ENCODE results near the gene GMNN. TPM values are rescaled to one million over a fixed set of nuclear protein-coding genes. Genes with fewer than 3 reads are reported as not detected.
"Not testable (repeated sequence)": the region's sequence is repeated elsewhere in the genome, so short reads cannot be mapped to it uniquely, and the experiment has no call there.

The GMNN gene
- polyA plus RNA-seq = 10 to 100 TPM; 20.8 to 48.3 (median 33.8) TPM
- long read RNA-seq, donor 1, transcript GMNN-201 (7 exons, 1,262 nt) = major isoform, 12 of 26 reads
- long read RNA-seq, donor 1, transcript GMNN-202 (7 exons, 1,133 nt) = minor isoform, 5 of 26 reads
- long read RNA-seq, donor 1, partial matches to known transcripts = 0 of 26 reads
- long read RNA-seq, donor 1, other reads (novel, unspliced or antisense) = 7 of 26 reads
- long read RNA-seq, donor 2, partial matches to known transcripts = 0 of 1 reads
- long read RNA-seq, donor 2, other reads (novel, unspliced or antisense) = 0 of 1 reads
- long read RNA-seq, donor 3, partial matches to known transcripts = 0 of 8 reads
- long read RNA-seq, donor 3, other reads (novel, unspliced or antisense) = 0 of 8 reads
- long read RNA-seq, donor 4 = 0 reads
- long read RNA-seq, donor 5, partial matches to known transcripts = 0 of 2 reads
- long read RNA-seq, donor 5, other reads (novel, unspliced or antisense) = 0 of 2 reads
- long read RNA-seq, donor 6, partial matches to known transcripts = 0 of 7 reads
- long read RNA-seq, donor 6, other reads (novel, unspliced or antisense) = 0 of 7 reads
- long read RNA-seq, donor 7, transcript GMNN-202 (7 exons, 1,133 nt) = minor isoform, 5 of 13 reads
- long read RNA-seq, donor 7, transcript GMNN-201 (7 exons, 1,262 nt) = major isoform, 8 of 13 reads
- long read RNA-seq, donor 7, partial matches to known transcripts = 0 of 13 reads
- long read RNA-seq, donor 7, other reads (novel, unspliced or antisense) = 0 of 13 reads
- long read RNA-seq, donor 8, partial matches to known transcripts = 0 of 2 reads
- long read RNA-seq, donor 8, other reads (novel, unspliced or antisense) = 0 of 2 reads
- long read RNA-seq, donor 9, partial matches to known transcripts = 0 of 3 reads
- long read RNA-seq, donor 9, other reads (novel, unspliced or antisense) = 0 of 3 reads
- long read RNA-seq, donor 10, transcript GMNN-201 (7 exons, 1,262 nt) = major isoform, 8 of 29 reads
- long read RNA-seq, donor 10, transcript GMNN-202 (7 exons, 1,133 nt) = minor isoform, 7 of 29 reads
- long read RNA-seq, donor 10, partial matches to known transcripts = 11 of 29 reads
- long read RNA-seq, donor 10, other reads (novel, unspliced or antisense) = 0 of 29 reads

- Histone ChIP-seq H3K27ac (ENCODE audit: low read depth in 1 of 3, low read length in 2 of 3) (peak within 1 kb of the TSS; percentile 84 to 100 (median 96)), H3K36me3 (ENCODE audit: control insufficient read depth in 3 of 3, insufficient read depth in 2 of 3, low read depth in 1 of 3, low read length in 3 of 3) (peaks cover 0 to 3% (median 0%) of the 10 kb centered on the region in 3 donors), H3K9me3 (ENCODE audit: control insufficient read depth in 2 of 2, insufficient read depth in 1 of 2, low read depth in 1 of 2, low read length in 1 of 2) (no peaks in the 10 kb centered on the region), H3K4me3 (ENCODE audit: low read depth in 1 of 3, low read length in 3 of 3) (peak within 1 kb of the TSS; percentile 72 to 100 (median 87)), H3K4me1 (ENCODE audit: control insufficient read depth in 3 of 3, insufficient read depth in 2 of 3, low read depth in 1 of 3, low read length in 2 of 3) (peaks cover 0 to 3% (median 0%) of the 10 kb centered on the region in 3 donors), H3K27me3 (ENCODE audit: control insufficient read depth in 3 of 3, insufficient read depth in 3 of 3, low read length in 3 of 3) (no peaks in the 10 kb centered on the region)
- FAIRE-seq (no peak), DNase-seq (peak; percentile 97 to 98)
- 0 to 1% (median 1%) methylated on average over 73 to 75 of the region's 75 CpGs for WGBS, 3 donors
Measured at GRCh38 chr6:24774696-24775519, at the start of gene GMNN. GMNN (plus strand) TSS chr6:24774937; CDS start chr6:24777247, 2,310 bp downstream.

- not testable (repeated sequence) for H3K27ac ChIP-seq (ENCODE audit: low read depth in 1 of 3, low read length in 2 of 3); H3K4me3 ChIP-seq (ENCODE audit: low read depth in 1 of 3, low read length in 3 of 3); FAIRE-seq; DNase-seq; H3K36me3 ChIP-seq (ENCODE audit: control insufficient read depth in 3 of 3, insufficient read depth in 2 of 3, low read depth in 1 of 3, low read length in 3 of 3); H3K27me3 ChIP-seq (ENCODE audit: control insufficient read depth in 3 of 3, insufficient read depth in 3 of 3, low read length in 3 of 3)
- whole genome bisulfite sequencing, 3 donors = 80 to 93% (median 90%) methylated on average over 3 of the region's 3 CpGs
- Histone ChIP-seq H3K4me1 (ENCODE audit: control insufficient read depth in 3 of 3, insufficient read depth in 2 of 3, low read depth in 1 of 3, low read length in 2 of 3) (peaks cover 0 to 12% (median 0%) of the 10 kb centered on the region in 3 donors), H3K9me3 (ENCODE audit: control insufficient read depth in 2 of 2, insufficient read depth in 1 of 2, low read depth in 1 of 2, low read length in 1 of 2) (peaks cover 2 to 20% of the 10 kb centered on the region in 2 donors)
Measured at GRCh38 chr6:24730653-24731052, 44.1 kb upstream of the GMNN start.

- 87 to 92% (median 89%) methylated on average over 6 of the region's 6 CpGs for WGBS, 3 donors
- FAIRE-seq = not testable (repeated sequence)
Measured at GRCh38 chr6:24731456-24732134, 43.1 kb upstream of the GMNN start.

GRCh38 chr6:24734166-24734565 lies 40.6 kb upstream of the GMNN start:
- Histone ChIP-seq H3K27ac (ENCODE audit: low read depth in 1 of 3, low read length in 2 of 3) (no peak overlapping the region), H3K27me3 (ENCODE audit: control insufficient read depth in 3 of 3, insufficient read depth in 3 of 3, low read length in 3 of 3) (no peaks in the 10 kb centered on the region), H3K4me1 (ENCODE audit: control insufficient read depth in 3 of 3, insufficient read depth in 2 of 3, low read depth in 1 of 3, low read length in 2 of 3) (peaks cover 0 to 8% (median 0%) of the 10 kb centered on the region in 3 donors), H3K4me3 (ENCODE audit: low read depth in 1 of 3, low read length in 3 of 3) (no peak overlapping the region), H3K9me3 (ENCODE audit: control insufficient read depth in 2 of 2, insufficient read depth in 1 of 2, low read depth in 1 of 2, low read length in 1 of 2) (peaks cover 2 to 20% of the 10 kb centered on the region in 2 donors), H3K36me3 (ENCODE audit: control insufficient read depth in 3 of 3, insufficient read depth in 2 of 3, low read depth in 1 of 3, low read length in 3 of 3) (no peaks in the 10 kb centered on the region)
- DNase-seq (no peak), FAIRE-seq (no peak)
- WGBS, 3 donors = 94 to 98% (median 97%) methylated on average over 1 of the region's 1 CpG

More at GRCh38 chr6:24731456-24732134, 43.1 kb upstream of the GMNN start:
- Histone ChIP-seq H3K9me3 (ENCODE audit: control insufficient read depth in 2 of 2, insufficient read depth in 1 of 2, low read depth in 1 of 2, low read length in 1 of 2) (peaks cover 2 to 20% of the 10 kb centered on the region in 2 donors), H3K4me1 (ENCODE audit: control insufficient read depth in 3 of 3, insufficient read depth in 2 of 3, low read depth in 1 of 3, low read length in 2 of 3) (peaks cover 0 to 17% (median 0%) of the 10 kb centered on the region in 3 donors)
- not testable (repeated sequence) for H3K27me3 ChIP-seq (ENCODE audit: control insufficient read depth in 3 of 3, insufficient read depth in 3 of 3, low read length in 3 of 3); H3K27ac ChIP-seq (ENCODE audit: low read depth in 1 of 3, low read length in 2 of 3); DNase-seq; H3K4me3 ChIP-seq (ENCODE audit: low read depth in 1 of 3, low read length in 3 of 3); H3K36me3 ChIP-seq (ENCODE audit: control insufficient read depth in 3 of 3, insufficient read depth in 2 of 3, low read depth in 1 of 3, low read length in 3 of 3)

- not testable (repeated sequence) for H3K27me3 ChIP-seq (ENCODE audit: control insufficient read depth in 3 of 3, insufficient read depth in 3 of 3, low read length in 3 of 3); H3K4me1 ChIP-seq (ENCODE audit: control insufficient read depth in 3 of 3, insufficient read depth in 2 of 3, low read depth in 1 of 3, low read length in 2 of 3)
- WGBS, 3 donors = 91 to 96% (median 93%) methylated on average over 4 of the region's 4 CpGs
Measured at GRCh38 chr6:24734710-24735109, 40.0 kb upstream of the GMNN start.

GRCh38 chr6:24738741-24739140 lies 36.0 kb upstream of the GMNN start:
- H3K27ac ChIP-seq (ENCODE audit: low read depth in 1 of 3, low read length in 2 of 3) = no peak overlapping the region
- no peak for DNase-seq

More at GRCh38 chr6:24734710-24735109, 40.0 kb upstream of the GMNN start:
- not testable (repeated sequence) for H3K27ac ChIP-seq (ENCODE audit: low read depth in 1 of 3, low read length in 2 of 3); H3K36me3 ChIP-seq (ENCODE audit: control insufficient read depth in 3 of 3, insufficient read depth in 2 of 3, low read depth in 1 of 3, low read length in 3 of 3); FAIRE-seq; DNase-seq; H3K4me3 ChIP-seq (ENCODE audit: low read depth in 1 of 3, low read length in 3 of 3)
- peaks cover 2 to 20% of the 10 kb centered on the region in 2 donors for H3K9me3 ChIP-seq (ENCODE audit: control insufficient read depth in 2 of 2, insufficient read depth in 1 of 2, low read depth in 1 of 2, low read length in 1 of 2)

GRCh38 chr6:24740861-24741260 lies 33.9 kb upstream of the GMNN start:
- Histone ChIP-seq H3K4me1 (ENCODE audit: control insufficient read depth in 3 of 3, insufficient read depth in 2 of 3, low read depth in 1 of 3, low read length in 2 of 3) (peaks cover 0 to 3% (median 0%) of the 10 kb centered on the region in 3 donors), H3K27ac (ENCODE audit: low read depth in 1 of 3, low read length in 2 of 3) (no peak overlapping the region), H3K9me3 (ENCODE audit: control insufficient read depth in 2 of 2, insufficient read depth in 1 of 2, low read depth in 1 of 2, low read length in 1 of 2) (no peaks in the 10 kb centered on the region), H3K27me3 (ENCODE audit: control insufficient read depth in 3 of 3, insufficient read depth in 3 of 3, low read length in 3 of 3) (no peaks in the 10 kb centered on the region), H3K36me3 (ENCODE audit: control insufficient read depth in 3 of 3, insufficient read depth in 2 of 3, low read depth in 1 of 3, low read length in 3 of 3) (no peaks in the 10 kb centered on the region), H3K4me3 (ENCODE audit: low read depth in 1 of 3, low read length in 3 of 3) (no peak overlapping the region)
- no peak for FAIRE-seq
- no peak for DNase-seq

More at GRCh38 chr6:24738741-24739140, 36.0 kb upstream of the GMNN start:
- no peaks in the 10 kb centered on the region for H3K27me3 ChIP-seq (ENCODE audit: control insufficient read depth in 3 of 3, insufficient read depth in 3 of 3, low read length in 3 of 3)
- no peak for FAIRE-seq
- H3K4me3 ChIP-seq (ENCODE audit: low read depth in 1 of 3, low read length in 3 of 3) = no peak overlapping the region
- no peaks in the 10 kb centered on the region for H3K9me3 ChIP-seq (ENCODE audit: control insufficient read depth in 2 of 2, insufficient read depth in 1 of 2, low read depth in 1 of 2, low read length in 1 of 2)
- 46 to 72% (median 70%) methylated on average over 3 of the region's 3 CpGs for WGBS, 3 donors
- peaks cover 0 to 8% (median 0%) of the 10 kb centered on the region in 3 donors for H3K4me1 ChIP-seq (ENCODE audit: control insufficient read depth in 3 of 3, insufficient read depth in 2 of 3, low read depth in 1 of 3, low read length in 2 of 3)
- H3K36me3 ChIP-seq (ENCODE audit: control insufficient read depth in 3 of 3, insufficient read depth in 2 of 3, low read depth in 1 of 3, low read length in 3 of 3) = no peaks in the 10 kb centered on the region
